ENCODE results near the gene TAL1.

Gene TAL1

DNA sequence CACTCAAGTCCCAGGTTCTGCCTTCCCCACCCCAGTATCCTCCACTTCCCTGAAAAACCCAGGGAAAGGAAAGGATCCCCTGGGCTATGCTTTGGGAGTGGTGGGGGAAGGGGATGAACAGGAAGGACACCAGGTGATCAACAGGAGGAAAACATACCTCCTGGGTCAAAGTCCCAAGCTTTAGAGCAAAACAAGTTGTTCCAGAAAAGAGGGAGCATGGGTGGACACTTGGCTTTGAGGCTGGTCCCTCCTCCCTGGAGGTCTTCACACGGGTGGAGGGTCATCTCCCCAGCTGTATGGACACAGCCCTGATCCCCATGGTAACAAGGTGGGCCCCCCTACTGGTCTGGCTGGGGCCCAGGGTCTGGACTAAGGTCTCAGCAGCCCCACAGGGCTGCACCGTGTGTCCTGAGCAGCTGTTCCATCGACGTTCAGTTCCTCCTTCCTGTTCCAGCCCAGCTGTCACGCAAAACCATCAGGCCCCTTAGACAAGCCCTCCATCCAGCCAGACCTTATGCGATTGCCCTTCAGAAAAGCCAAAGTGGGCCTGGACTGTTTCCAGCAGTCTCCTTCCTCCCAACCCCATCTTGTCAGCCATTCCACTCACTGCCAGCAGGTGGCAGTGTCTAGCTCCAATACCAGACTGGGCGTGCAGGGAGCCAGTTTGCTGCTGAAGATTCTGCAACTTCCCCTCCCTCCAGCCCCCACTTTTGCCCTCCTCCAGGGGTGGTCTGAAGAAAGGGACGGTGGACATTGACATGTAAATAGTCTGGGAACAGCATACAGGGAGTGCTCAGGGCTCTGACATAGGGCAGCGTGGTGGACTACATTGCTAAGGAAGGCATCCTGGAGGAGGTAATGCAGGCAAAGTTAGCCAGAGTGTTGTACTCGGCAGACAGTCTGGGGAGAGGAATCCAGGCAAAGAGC, 39.3 kb downstream of the TAL1 start:
- Mint-ChIP-seq H3K4me1 (peaks cover 34% of the 10 kb centered on the region), H3K27ac (peak overlapping the region; percentile 47 to 93 (median 68)), H3K9me3 (no peaks in the 10 kb centered on the region), H3K27me3 (ENCODE audit: low read depth) (peaks cover 30% of the 10 kb centered on the region), H3K4me3 (no peak overlapping the region), H3K36me3 (ENCODE audit: low read depth) (no peaks in the 10 kb centered on the region)
- TF ChIP-seq, protein P1, sequence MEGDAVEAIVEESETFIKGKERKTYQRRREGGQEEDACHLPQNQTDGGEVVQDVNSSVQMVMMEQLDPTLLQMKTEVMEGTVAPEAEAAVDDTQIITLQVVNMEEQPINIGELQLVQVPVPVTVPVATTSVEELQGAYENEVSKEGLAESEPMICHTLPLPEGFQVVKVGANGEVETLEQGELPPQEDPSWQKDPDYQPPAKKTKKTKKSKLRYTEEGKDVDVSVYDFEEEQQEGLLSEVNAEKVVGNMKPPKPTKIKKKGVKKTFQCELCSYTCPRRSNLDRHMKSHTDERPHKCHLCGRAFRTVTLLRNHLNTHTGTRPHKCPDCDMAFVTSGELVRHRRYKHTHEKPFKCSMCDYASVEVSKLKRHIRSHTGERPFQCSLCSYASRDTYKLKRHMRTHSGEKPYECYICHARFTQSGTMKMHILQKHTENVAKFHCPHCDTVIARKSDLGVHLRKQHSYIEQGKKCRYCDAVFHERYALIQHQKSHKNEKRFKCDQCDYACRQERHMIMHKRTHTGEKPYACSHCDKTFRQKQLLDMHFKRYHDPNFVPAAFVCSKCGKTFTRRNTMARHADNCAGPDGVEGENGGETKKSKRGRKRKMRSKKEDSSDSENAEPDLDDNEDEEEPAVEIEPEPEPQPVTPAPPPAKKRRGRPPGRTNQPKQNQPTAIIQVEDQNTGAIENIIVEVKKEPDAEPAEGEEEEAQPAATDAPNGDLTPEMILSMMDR (IDR thresholded peaks at IDR 0.05; ENCODE audit: unreplicated experiment in 3 of 3), result peak; percentile 93 to 97 (median 97)

DNA sequence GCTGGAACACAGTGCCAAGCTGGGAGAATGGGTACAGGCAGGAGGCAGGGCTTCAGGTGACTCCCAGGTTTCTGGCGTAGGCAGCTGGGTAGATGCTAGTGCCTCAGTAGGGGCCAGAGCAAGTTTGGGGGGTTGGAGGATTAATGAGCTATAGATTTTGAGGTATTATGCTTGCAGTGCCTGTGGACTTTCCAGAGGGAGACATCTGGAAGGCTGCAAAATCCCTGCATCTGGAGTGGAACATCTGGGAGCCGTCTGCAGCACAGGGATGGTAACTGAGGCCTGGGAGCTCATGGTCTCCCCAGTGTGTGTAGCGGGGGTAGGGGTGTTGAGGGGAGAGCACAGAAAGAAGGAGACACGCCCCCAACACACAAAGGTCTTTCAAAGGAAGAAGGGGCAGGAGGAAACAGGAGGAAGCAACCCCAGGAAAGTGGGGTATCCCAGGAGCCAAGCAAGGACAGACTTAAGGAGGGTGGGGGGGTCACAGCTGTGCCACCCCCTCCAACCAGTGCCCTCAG, 40.0 kb downstream of the TAL1 start:
- Mint-ChIP-seq H3K27me3 (ENCODE audit: low read depth) (peaks cover 27% of the 10 kb centered on the region), H3K27ac (peak overlapping the region; percentile 93 to 95 (median 93)), H3K4me3 (peak overlapping the region; percentile 10 to 43 (median 33)), H3K36me3 (ENCODE audit: low read depth) (no peaks in the 10 kb centered on the region), H3K9me3 (no peaks in the 10 kb centered on the region), H3K4me1 (peaks cover 34% of the 10 kb centered on the region)
- TF ChIP-seq, protein P1 (IDR thresholded peaks at IDR 0.05; ENCODE audit: unreplicated experiment in 3 of 3), result no peak

DNA sequence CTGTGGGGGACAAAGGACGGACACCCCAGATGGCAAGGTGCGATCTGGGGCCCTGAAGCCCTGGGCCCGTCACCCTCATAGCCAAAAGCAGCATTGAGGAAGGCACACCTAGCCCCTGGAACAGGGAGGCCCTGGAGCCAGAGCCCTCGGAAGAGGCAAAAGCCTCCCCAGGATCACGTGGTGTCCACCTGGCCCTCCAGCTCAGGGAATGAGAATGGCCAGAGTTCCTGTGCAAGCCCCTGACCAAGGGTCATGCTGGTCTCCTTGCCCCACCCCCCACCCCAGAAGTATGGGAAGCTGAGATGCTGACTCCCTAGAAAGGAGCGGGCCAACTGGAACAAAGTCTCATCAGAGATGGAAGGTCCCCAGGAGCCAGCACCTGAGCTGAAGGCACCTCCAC, 41.2 kb downstream of the TAL1 start:
- H3K9me3 Mint-ChIP-seq, result no peaks in the 10 kb centered on the region
- TF ChIP-seq, protein P1 (IDR thresholded peaks at IDR 0.05; ENCODE audit: unreplicated experiment in 3 of 3), result no peak
- peak overlapping the region; percentile 93 to 95 (median 93) for H3K27ac Mint-ChIP-seq
- peaks cover 24% of the 10 kb centered on the region for H3K27me3 Mint-ChIP-seq (ENCODE audit: low read depth)
- H3K4me3 Mint-ChIP-seq, result no peak overlapping the region
- peaks cover 34% of the 10 kb centered on the region for H3K4me1 Mint-ChIP-seq
- no peaks in the 10 kb centered on the region for H3K36me3 Mint-ChIP-seq (ENCODE audit: low read depth)

DNA sequence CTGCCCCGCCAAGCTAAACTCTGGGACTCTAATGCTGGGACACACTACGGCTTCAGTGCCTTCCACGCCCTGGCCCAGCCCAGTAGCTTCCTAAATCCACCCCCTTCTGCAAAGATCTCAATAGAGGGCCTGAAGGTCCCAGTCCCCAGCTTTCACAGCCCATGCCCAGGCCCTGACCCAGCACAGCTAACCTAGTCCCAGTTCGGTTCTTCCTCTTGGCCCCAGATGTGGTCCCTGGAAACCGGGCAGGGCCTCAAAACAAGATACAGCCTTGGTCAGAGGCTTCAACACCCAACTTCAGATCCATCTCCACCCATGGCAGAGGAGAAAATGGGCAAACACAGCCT, 41.5 kb downstream of the TAL1 start:
- Mint-ChIP-seq H3K4me3 (no peak overlapping the region), H3K36me3 (ENCODE audit: low read depth) (no peaks in the 10 kb centered on the region), H3K9me3 (no peaks in the 10 kb centered on the region), H3K4me1 (peaks cover 34% of the 10 kb centered on the region), H3K27me3 (ENCODE audit: low read depth) (peaks cover 27% of the 10 kb centered on the region), H3K27ac (peak overlapping the region; percentile 64 to 82 (median 71))
- TF ChIP-seq, protein P1 (IDR thresholded peaks at IDR 0.05; ENCODE audit: unreplicated experiment in 3 of 3), result no peak

DNA sequence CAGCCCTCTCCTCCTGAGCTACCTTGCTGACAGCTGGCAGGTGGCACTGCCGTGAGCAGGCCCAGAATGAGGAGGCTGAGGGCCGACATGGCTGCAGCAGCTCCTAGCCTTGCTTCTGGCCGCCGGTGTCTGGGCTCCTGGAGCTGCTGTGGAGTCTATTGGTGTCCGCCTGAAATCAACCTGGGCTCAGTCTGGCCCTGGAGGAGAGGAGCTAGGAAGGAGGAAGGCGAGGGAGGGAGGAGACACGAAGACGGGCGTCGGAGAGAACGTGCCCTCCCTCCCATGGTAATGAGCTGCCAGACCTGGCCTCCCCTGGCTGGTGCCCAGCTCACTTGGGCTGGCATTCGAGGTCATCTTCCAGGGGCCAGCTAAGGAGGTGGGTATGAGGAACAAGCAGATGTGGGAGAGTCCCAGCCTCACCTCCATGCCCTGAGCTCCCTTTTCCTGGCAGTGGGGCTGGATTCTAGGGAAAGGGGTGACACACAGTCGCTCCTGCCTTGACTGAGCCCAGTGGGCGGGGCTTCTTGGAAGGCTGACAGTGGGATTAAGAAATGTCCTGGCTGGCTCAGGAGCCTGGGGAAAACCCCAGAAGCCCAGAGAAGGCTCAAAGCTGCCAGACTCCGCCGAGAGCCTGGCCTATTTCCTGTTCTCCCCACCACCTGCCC, 42.0 kb downstream of the TAL1 start, which contains the start of gene PDZK1IP1:
PDZK1IP1 (minus strand) TSS at position 193 of the 665 bp plus-strand sequence; CDS start at position 89, 104 bp downstream.
- peaks cover 30% of the 10 kb centered on the region for H3K27me3 Mint-ChIP-seq (ENCODE audit: low read depth)
- peaks cover 34% of the 10 kb centered on the region for H3K4me1 Mint-ChIP-seq
- H3K9me3 Mint-ChIP-seq, result no peaks in the 10 kb centered on the region
- no peak within 1 kb of the TSS for H3K4me3 Mint-ChIP-seq
- peak within 1 kb of the TSS; percentile 64 to 82 (median 71) for H3K27ac Mint-ChIP-seq
- TF ChIP-seq, protein P1 (IDR thresholded peaks at IDR 0.05; ENCODE audit: unreplicated experiment in 3 of 3), result no peak
- no peaks in the 10 kb centered on the region for H3K36me3 Mint-ChIP-seq (ENCODE audit: low read depth)

Data from nephron (organoid).